ENCODE data around the gene RHO.
"Not testable (repeated sequence)": the region's sequence is repeated elsewhere in the genome, so short reads cannot be mapped to it uniquely, and the experiment has no call there.

Gene RHO

DNA sequence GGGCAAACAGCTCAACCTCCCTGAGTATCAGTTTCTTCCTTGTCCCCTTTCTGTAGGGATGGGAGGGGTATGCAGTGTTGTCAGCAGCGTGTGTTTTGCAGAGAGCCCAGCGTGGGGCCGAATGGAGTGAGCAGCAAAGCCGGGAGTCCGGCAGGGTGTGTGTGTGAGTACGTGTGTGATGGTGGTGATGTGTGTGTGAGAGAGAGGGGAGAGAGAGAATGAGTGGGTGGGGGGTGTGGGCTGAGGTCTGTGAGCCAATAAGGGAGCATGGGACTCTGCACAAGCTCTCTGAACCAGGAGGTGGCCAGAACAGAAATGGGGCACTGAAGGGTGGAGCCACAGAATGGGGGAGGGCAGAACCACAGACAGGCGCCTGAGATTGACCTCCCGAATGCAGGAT lies 44.6 kb upstream of the RHO start:
- Histone ChIP-seq H3K27ac (ENCODE audit: low read depth, low read length) (no peak overlapping the region), H3K9me2 (replicated peaks; ENCODE audit: insufficient read depth, low read length) (no peaks in the 10 kb centered on the region), H3K9ac (ENCODE audit: low read length) (no peak overlapping the region), H3K27me3 (ENCODE audit: low read length) (no peaks in the 10 kb centered on the region), H3K4me3 (ENCODE audit: insufficient read depth, low read length, poor library complexity, severe bottlenecking) (no peak overlapping the region), H3K4me2 (ENCODE audit: low read depth, low read length, poor library complexity, severe bottlenecking) (no peak overlapping the region), H2AFZ (ENCODE audit: low read depth, low read length, severe bottlenecking) (no peak overlapping the region), H3K9me3 (ENCODE audit: insufficient read depth, low read length) (no peaks in the 10 kb centered on the region), H3K36me3 (ENCODE audit: low read length) (no peaks in the 10 kb centered on the region), H3K79me2 (ENCODE audit: insufficient read depth, low read length) (no peaks in the 10 kb centered on the region), H4K20me1 (ENCODE audit: low read depth, low read length) (no peaks in the 10 kb centered on the region), H3F3A (ENCODE audit: insufficient read depth) (no peaks in the 10 kb centered on the region)
- no peak for TF ChIP-seq EZH2phosphoT487 (conservative IDR thresholded peaks at IDR 0.05; ENCODE audit: low read length)
- TF ChIP-seq, protein P1, sequence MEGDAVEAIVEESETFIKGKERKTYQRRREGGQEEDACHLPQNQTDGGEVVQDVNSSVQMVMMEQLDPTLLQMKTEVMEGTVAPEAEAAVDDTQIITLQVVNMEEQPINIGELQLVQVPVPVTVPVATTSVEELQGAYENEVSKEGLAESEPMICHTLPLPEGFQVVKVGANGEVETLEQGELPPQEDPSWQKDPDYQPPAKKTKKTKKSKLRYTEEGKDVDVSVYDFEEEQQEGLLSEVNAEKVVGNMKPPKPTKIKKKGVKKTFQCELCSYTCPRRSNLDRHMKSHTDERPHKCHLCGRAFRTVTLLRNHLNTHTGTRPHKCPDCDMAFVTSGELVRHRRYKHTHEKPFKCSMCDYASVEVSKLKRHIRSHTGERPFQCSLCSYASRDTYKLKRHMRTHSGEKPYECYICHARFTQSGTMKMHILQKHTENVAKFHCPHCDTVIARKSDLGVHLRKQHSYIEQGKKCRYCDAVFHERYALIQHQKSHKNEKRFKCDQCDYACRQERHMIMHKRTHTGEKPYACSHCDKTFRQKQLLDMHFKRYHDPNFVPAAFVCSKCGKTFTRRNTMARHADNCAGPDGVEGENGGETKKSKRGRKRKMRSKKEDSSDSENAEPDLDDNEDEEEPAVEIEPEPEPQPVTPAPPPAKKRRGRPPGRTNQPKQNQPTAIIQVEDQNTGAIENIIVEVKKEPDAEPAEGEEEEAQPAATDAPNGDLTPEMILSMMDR (IDR thresholded peaks at IDR 0.05; ENCODE audit: insufficient read depth, low read length, poor library complexity, severe bottlenecking) = no peak

DNA sequence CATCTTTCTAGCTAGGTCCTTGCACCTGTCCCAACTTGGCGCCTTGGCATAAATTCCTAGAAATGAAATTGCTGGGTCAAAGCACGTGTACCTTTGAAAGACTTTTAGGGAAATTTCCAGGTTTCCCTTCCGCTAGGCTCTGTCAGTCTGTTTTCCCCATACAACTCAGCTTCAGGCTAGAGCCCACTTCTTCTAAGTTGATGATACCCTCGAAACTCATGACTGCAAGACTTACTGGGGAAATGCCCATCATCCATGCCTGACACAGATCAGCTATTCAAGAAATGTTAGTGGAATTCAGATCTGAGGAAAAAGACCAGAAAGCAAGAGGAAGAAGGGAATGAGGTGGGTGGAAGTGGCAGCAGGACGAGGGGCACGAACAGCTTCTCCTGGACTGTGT lies 43.3 kb upstream of the RHO start:
- H4K20me1 ChIP-seq (ENCODE audit: low read depth, low read length); H3K9me2 ChIP-seq (replicated peaks; ENCODE audit: insufficient read depth, low read length); H3F3A ChIP-seq (ENCODE audit: insufficient read depth); H3K9me3 ChIP-seq (ENCODE audit: insufficient read depth, low read length); H3K9ac ChIP-seq (ENCODE audit: low read length); H3K4me3 ChIP-seq (ENCODE audit: insufficient read depth, low read length, poor library complexity, severe bottlenecking); H3K36me3 ChIP-seq (ENCODE audit: low read length); H3K27ac ChIP-seq (ENCODE audit: low read depth, low read length); H2AFZ ChIP-seq (ENCODE audit: low read depth, low read length, severe bottlenecking); H3K4me2 ChIP-seq (ENCODE audit: low read depth, low read length, poor library complexity, severe bottlenecking); H3K27me3 ChIP-seq (ENCODE audit: low read length); H3K79me2 ChIP-seq (ENCODE audit: insufficient read depth, low read length): not testable (repeated sequence)

- H3K27me3 ChIP-seq (ENCODE audit: low read length) = no peaks in the 10 kb centered on the region
- no peak overlapping the region for H3K4me3 ChIP-seq (ENCODE audit: insufficient read depth, low read length, poor library complexity, severe bottlenecking)
- no peaks in the 10 kb centered on the region for H3K9me2 ChIP-seq (replicated peaks; ENCODE audit: insufficient read depth, low read length)
- no peak overlapping the region for H3K9ac ChIP-seq (ENCODE audit: low read length)
- no peaks in the 10 kb centered on the region for H3K79me2 ChIP-seq (ENCODE audit: insufficient read depth, low read length)
- no peaks in the 10 kb centered on the region for H3K36me3 ChIP-seq (ENCODE audit: low read length)
- no peak overlapping the region for H2AFZ ChIP-seq (ENCODE audit: low read depth, low read length, severe bottlenecking)
- no peaks in the 10 kb centered on the region for H3F3A ChIP-seq (ENCODE audit: insufficient read depth)
- H3K27ac ChIP-seq (ENCODE audit: low read depth, low read length) = no peak overlapping the region
- no peak overlapping the region for H3K4me2 ChIP-seq (ENCODE audit: low read depth, low read length, poor library complexity, severe bottlenecking)
- H3K9me3 ChIP-seq (ENCODE audit: insufficient read depth, low read length) = no peaks in the 10 kb centered on the region
- H4K20me1 ChIP-seq (ENCODE audit: low read depth, low read length) = no peaks in the 10 kb centered on the region
- TF ChIP-seq, protein P1 (IDR thresholded peaks at IDR 0.05; ENCODE audit: insufficient read depth, low read length, poor library complexity, severe bottlenecking) = no peak
- no peak for TF ChIP-seq EZH2phosphoT487 (conservative IDR thresholded peaks at IDR 0.05; ENCODE audit: low read length)
Observed at GRCh38 chr3:129485721-129486663, 42.4 kb upstream of the RHO start.

DNA sequence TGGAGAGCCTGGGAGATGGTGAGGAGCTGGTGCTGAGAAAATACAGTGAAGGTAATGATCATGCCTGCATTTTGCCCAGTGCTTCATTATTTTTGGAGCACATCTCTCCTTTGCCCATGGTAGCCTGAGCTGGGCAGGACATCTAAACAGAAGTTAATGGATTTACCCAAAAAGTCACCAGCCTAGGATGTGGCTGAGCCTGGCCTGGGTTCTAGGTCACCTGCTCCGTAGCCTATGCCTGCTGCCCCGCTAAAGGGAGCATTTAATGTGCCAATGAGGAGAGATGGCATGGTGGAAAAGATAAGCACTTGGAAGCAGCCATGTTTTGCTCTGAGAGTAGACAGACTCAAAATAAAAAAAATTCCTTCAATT lies 41.8 kb upstream of the RHO start:
- Histone ChIP-seq H3K9ac (ENCODE audit: low read length) (no peak overlapping the region), H3K9me3 (ENCODE audit: insufficient read depth, low read length) (no peaks in the 10 kb centered on the region), H2AFZ (ENCODE audit: low read depth, low read length, severe bottlenecking) (no peak overlapping the region), H3K27me3 (ENCODE audit: low read length) (no peaks in the 10 kb centered on the region), H3K4me3 (ENCODE audit: insufficient read depth, low read length, poor library complexity, severe bottlenecking) (no peak overlapping the region), H3F3A (ENCODE audit: insufficient read depth) (no peaks in the 10 kb centered on the region), H3K36me3 (ENCODE audit: low read length) (no peaks in the 10 kb centered on the region), H3K79me2 (ENCODE audit: insufficient read depth, low read length) (no peaks in the 10 kb centered on the region), H4K20me1 (ENCODE audit: low read depth, low read length) (no peaks in the 10 kb centered on the region), H3K27ac (ENCODE audit: low read depth, low read length) (no peak overlapping the region), H3K9me2 (replicated peaks; ENCODE audit: insufficient read depth, low read length) (no peaks in the 10 kb centered on the region), H3K4me2 (ENCODE audit: low read depth, low read length, poor library complexity, severe bottlenecking) (no peak overlapping the region)
- TF ChIP-seq EZH2phosphoT487 (conservative IDR thresholded peaks at IDR 0.05; ENCODE audit: low read length) = no peak
- TF ChIP-seq, protein P1 (IDR thresholded peaks at IDR 0.05; ENCODE audit: insufficient read depth, low read length, poor library complexity, severe bottlenecking) = no peak
